ENCODE results near the gene SLC1A4. TPM values are rescaled to one million over a fixed set of nuclear protein-coding genes. Genes with fewer than 3 reads are reported as not detected.
A peak's percentile ranks its signal among the peaks of the same experiment; 100 is the strongest.

The SLC1A4 gene
- total RNA-seq, 1 donor, result 7.8 TPM

GRCh38 chr2:64945973-64946768 lies 43.0 kb upstream of the SLC1A4 start:
- no peak for TF ChIP-seq CTCF (IDR thresholded peaks at IDR 0.05; ENCODE audit: insufficient read depth, low read depth, low read length)
- DNase-seq (ENCODE audit: low read depth), result peak; percentile 20
- no peak overlapping the region for H3K4me3 ChIP-seq (ENCODE audit: low read depth, low read length)

GRCh38 chr2:64946769-64947247 lies 42.4 kb upstream of the SLC1A4 start:
- no peak overlapping the region for H3K4me3 ChIP-seq (ENCODE audit: low read depth, low read length)
- no peak for TF ChIP-seq CTCF (IDR thresholded peaks at IDR 0.05; ENCODE audit: insufficient read depth, low read depth, low read length)
- DNase-seq (ENCODE audit: low read depth), result peak; percentile 16

GRCh38 chr2:64947885-64948284 lies 41.3 kb upstream of the SLC1A4 start:
- no peak for DNase-seq (ENCODE audit: low read depth)
- H3K4me3 ChIP-seq (ENCODE audit: low read depth, low read length), result no peak overlapping the region
- TF ChIP-seq CTCF (IDR thresholded peaks at IDR 0.05; ENCODE audit: insufficient read depth, low read depth, low read length), result no peak

- no peak overlapping the region for H3K4me3 ChIP-seq (ENCODE audit: low read depth, low read length)
- no peak for TF ChIP-seq CTCF (IDR thresholded peaks at IDR 0.05; ENCODE audit: insufficient read depth, low read depth, low read length)
- DNase-seq (ENCODE audit: low read depth), result peak; percentile 64
Measured at GRCh38 chr2:64950226-64951160, 38.7 kb upstream of the SLC1A4 start.

DNA sequence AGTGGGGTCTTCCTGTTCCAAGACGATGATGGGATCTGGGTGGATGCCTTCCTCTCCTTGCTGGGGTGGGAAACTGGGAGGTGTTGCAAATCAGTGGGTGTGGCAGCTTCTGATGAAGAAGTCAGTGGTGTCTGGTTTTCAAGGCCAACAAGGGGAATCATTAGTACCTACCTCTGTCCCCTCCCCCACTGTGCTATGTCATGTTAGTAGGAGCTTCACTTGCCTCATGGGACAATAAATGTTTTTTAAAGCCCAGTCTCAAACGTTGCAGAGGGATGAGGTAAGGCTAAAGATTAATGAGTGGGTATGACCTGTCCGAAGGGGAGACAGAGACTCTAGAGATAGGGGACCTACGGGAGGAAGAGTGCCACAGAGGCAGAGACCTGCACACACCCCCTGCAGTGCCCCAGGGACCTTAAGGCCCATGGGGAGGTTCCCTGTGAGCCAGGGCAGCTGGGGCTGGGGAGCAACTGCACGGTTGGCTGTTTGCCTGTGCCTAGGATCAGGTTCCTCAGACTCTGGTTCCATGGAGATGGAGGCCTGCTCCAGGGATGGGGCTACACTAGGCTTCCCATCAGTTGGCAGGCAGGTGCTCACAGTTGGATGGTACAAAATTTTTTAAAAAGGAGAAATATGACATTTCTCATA lies 37.8 kb upstream of the SLC1A4 start:
- DNase-seq (ENCODE audit: low read depth), result no peak
- no peak overlapping the region for H3K4me3 ChIP-seq (ENCODE audit: low read depth, low read length)
- TF ChIP-seq CTCF (IDR thresholded peaks at IDR 0.05; ENCODE audit: insufficient read depth, low read depth, low read length), result no peak

- no peak for DNase-seq (ENCODE audit: low read depth)
- no peak for TF ChIP-seq CTCF (IDR thresholded peaks at IDR 0.05; ENCODE audit: insufficient read depth, low read depth, low read length)
- no peak overlapping the region for H3K4me3 ChIP-seq (ENCODE audit: low read depth, low read length)
Measured at GRCh38 chr2:64952096-64952495, 37.1 kb upstream of the SLC1A4 start.
